ENCODE measurements around the gene PRSS58.

- no peak for TF ChIP-seq BHLHE40 (IDR thresholded peaks at IDR 0.05; ENCODE audit: borderline replicate concordance)
- no peak for TF ChIP-seq ARNT (IDR thresholded peaks at IDR 0.05)
- no peak for TF ChIP-seq LEF1 (IDR thresholded peaks at IDR 0.05; ENCODE audit: borderline replicate concordance)
- TF ChIP-seq FOXM1 (IDR thresholded peaks at IDR 0.05; ENCODE audit: borderline replicate concordance) = no peak
- TF ChIP-seq SP1 (IDR thresholded peaks at IDR 0.05) = no peak
- TF ChIP-seq TARDBP (IDR thresholded peaks at IDR 0.05) = no peak
- no peak for TF ChIP-seq FOXK2 (IDR thresholded peaks at IDR 0.05)
Observed at GRCh38 chr7:142249918-142250317, 7.9 kb downstream of the PRSS58 start.

Measured in HEK293T (cell line).